Activated CD4-positive, CD25-positive, alpha-beta regulatory T cell (primary cell): Measurements from ENCODE around the gene MARCHF9.

ENCODE experiments used
- DNase-seq, 4 experiments: peaks; one replicate each; lab custom pipeline; 2025; lab: John Stamatoyannopoulos, UW

The MARCHF9 gene

DNA sequence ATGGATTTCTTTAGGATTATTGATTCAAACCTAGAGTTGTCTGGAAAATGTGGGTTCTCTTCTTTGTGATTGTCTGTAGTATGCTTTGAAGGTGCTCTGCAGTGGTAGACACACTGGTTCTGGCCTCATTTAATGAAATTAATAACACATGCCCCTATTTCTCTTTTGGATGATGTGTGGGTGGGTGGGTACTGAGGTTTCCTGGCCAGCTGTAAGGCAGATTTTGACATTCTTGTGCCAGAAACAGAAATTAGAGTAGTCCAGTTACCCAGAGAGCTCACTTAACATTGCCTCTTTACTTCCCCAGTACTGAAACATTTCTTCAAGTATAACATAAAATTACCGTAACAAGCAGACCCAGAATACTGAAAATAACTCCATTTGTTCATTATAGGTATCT lies 42.1 kb downstream of the MARCHF9 start:
- DNase-seq, result no peak

DNA sequence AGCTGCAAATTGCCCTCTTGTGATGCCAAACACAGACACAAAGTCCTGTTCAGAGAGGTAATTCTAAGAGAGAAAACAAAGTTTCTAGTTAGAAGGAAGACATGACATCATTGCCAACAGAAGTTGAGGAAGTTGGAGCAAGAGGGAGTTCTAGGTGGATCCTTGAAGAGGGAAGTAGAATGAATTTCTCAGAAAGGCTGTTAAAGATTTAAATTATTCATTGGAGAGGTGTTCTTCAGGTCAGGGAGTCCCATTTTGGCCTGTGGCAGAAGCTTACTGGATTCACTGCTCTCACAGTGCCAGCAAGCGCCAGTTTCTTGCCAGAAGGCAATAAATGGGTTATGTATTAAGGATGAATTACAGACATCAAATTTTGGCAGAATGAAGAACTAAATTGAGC lies 43.0 kb downstream of the MARCHF9 start:
- DNase-seq, result no peak

GRCh38 chr12:57800965-57801364 lies 46.1 kb downstream of the MARCHF9 start:
- DNase-seq, result no peak

GRCh38 chr12:57802607-57803006 lies 47.7 kb downstream of the MARCHF9 start:
- no peak for DNase-seq

DNA sequence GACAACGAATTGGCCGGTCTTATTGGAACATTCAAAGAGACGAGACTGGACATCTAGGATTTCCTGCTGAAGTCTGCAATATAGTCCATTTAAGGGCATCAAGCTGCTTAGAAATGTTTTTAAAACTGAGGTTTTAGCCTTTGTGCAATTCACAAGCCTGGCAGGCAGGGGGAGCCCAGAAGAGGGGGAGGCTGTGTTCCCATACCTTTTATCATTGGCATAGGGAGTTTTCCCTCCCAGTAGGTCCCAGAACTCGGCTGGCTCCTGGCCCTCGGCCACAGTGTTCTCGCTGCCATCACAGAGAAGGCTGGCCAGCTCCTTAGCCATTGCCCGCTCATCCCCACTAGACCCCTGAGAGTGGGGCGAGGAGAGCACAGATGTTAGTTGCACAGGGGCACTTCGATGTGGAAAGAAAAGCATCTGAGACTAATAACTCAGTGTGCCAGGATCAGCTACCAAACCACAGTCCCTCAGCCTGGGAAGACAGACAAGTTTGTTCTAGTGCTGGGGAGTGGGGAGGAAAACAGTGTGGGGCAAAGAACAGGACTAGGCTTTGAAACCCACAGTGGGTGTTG lies 48.5 kb downstream of the MARCHF9 start:
- no peak for DNase-seq

DNA sequence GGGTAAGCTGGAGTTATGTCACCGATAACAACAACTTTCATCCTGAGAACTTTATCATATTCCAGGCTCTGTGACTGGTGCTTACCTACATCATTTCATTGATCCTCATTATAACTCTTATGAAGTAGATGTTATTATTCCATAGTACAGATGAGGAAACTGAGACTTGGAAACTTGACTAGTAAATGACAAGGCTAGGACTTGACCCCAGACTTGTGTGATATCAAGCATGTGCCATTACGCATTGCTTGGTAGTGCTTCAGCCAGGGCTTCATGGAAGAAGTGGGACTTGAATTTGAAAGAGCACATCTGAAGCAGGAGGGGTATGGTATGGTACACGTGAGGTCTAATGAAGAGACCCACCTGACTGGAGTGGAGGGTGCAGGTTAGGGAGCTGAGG lies 51.8 kb downstream of the MARCHF9 start:
- DNase-seq, result no peak

GRCh38 chr12:57807285-57807684 lies 52.4 kb downstream of the MARCHF9 start:
- no peak for DNase-seq

DNA sequence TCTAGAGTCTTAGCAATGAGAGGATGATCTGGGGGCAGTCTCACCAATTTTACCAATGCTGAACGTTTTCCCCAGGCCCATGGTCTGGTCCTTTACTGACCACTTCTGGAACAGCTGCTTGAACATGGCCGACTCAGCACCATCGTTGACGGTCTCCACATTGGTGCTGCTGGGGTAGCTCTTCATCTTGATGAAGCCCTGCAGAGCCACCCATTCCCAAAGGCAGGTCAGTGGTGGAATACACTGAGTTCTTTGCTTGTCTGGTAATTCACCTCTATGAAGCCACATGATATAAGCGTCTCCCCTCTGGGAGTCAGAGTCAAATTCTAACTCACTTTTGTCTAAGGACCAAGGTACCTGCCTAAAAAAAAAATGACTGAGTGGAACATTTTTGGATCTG lies 53.4 kb downstream of the MARCHF9 start:
- no peak for DNase-seq

- DNase-seq, result no peak
These were observed 54.5 kb downstream of the MARCHF9 start for GRCh38 chr12:57809425-57809824.
